Upper lobe of left lung (tissue), 4 donors: ENCODE results near the gene PRDX1.
"Not testable (repeated sequence)": the region's sequence is repeated elsewhere in the genome, so short reads cannot be mapped to it uniquely, and the experiment has no call there.

Experiments
- CTCF ChIP-seq, 6 experiments: fragments of 450-650 bp in 4 of 6; fragments of 200-600 bp in 2 of 6; sonication (generic) in 2 of 6; IDR thresholded peaks; one replicate each; pipeline ENCODE4 v1.5.1; 2016 to 2019; ENCODE audit warnings: antibody characterized with exemption in 6 of 6
- POLR2A ChIP-seq, 4 donors: fragments of 450-650 bp; IDR thresholded peaks; one replicate each; pipeline ENCODE4 v1.5.1; 2016 to 2017; ENCODE audit warnings: antibody characterized with exemption in 4 of 4, mild to moderate bottlenecking in 2 of 4

GRCh38 chr1:45519774-45520173 lies 1.9 kb downstream of the PRDX1 start:
- TF ChIP-seq CTCF, POLR2A (IDR thresholded peaks at IDR 0.05): not testable (repeated sequence)
